ENCODE data around the gene RGS10.
"Not testable (repeated sequence)": the region's sequence is repeated elsewhere in the genome, so short reads cannot be mapped to it uniquely, and the experiment has no call there.

Gene RGS10

DNA sequence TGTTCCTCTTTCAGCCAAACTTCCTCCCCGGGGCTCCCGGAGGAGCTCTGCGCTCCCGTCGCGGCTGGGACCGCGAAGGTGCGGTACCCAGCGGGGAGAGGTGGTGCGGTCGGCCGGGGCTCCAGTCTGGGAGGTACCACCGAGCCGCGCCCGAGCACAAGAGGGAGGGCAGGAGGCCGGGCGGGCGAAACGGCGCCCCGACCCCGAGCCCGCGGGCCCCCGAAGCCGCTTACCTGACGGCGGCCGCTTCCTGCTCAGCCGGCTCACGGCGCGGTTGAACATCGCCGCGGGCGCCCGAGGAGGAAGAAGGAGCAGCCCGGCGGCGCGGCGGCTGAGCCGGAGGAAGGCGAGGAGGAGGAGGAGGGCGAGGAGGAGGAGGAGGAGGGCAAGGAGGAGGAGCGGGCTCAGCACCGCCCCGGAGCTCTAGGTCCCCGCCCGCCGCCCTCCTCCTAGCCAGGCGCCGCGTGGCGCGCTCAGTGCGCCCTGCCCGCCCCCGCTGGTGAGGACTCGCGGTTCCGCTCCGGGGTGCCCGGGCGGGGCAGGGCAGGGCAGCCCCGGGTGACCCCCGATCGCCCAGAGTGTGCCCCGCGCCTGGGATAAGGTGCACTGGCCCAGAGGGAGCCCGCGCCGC, at the start of gene RGS10:
Gene RGS10, minus strand, starts transcription at position 363 of the 631 bp plus-strand sequence. Its CDS starts 81 bp downstream, at position 282.
- in situ Hi-C loops (cut with MboI; ENCODE audit: low sequenced_read_pairs) = no loop called here

- in situ Hi-C loops (cut with MboI; ENCODE audit: low sequenced_read_pairs) = no loop called here
These were observed 45.6 kb upstream of the RGS10 start for GRCh38 chr10:119588071-119588470.

DNA sequence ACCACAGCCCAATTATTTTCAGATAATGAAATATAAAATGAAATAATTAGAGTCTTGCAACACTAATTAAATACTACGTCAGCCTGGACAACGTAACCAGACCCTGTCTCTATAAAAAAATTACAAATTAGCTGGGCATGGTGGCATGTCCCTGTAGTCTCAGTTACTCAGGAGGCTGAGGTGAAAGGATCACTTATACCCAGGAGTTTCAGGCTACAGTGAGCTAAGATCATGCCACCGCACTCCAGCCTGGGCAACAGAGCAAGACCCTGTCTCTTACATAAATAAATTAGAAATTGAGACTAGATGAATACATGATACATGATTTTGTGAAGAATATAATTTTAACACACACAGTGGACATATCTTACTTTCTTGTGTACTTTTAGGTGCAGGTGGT, 35.8 kb upstream of the RGS10 start:
- in situ Hi-C loops (cut with MboI; ENCODE audit: low sequenced_read_pairs) = no loop called here

DNA sequence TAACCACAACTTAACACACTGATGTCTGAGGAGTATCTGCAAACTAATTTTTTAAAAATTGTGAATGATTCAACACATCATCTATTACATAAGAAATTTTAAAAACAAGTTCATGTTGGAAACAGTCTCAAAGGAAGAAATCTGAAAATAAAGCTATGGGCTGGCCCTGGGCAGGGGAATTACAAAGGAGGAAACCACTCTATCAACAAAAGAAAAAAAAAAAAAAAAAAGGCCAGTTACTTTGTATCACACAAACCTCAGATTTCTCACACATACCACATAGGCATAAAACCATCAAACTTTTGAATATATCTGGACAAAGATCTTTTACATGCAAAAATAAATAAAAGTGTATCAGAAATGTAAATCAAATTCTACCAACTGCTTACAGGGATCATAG, 33.5 kb upstream of the RGS10 start:
- in situ Hi-C loops (cut with MboI; ENCODE audit: low sequenced_read_pairs) = no loop called here

- in situ Hi-C loops (cut with MboI; ENCODE audit: low sequenced_read_pairs) = no loop called here
These were observed 33.0 kb upstream of the RGS10 start for GRCh38 chr10:119575506-119575905.

- in situ Hi-C loops (cut with MboI; ENCODE audit: low sequenced_read_pairs) = no loop called here
These were observed 25.5 kb upstream of the RGS10 start for GRCh38 chr10:119567978-119568377.

- in situ Hi-C loops (cut with MboI; ENCODE audit: low sequenced_read_pairs) = no loop called here
These were observed 19.6 kb upstream of the RGS10 start for GRCh38 chr10:119562097-119562496.

DNA sequence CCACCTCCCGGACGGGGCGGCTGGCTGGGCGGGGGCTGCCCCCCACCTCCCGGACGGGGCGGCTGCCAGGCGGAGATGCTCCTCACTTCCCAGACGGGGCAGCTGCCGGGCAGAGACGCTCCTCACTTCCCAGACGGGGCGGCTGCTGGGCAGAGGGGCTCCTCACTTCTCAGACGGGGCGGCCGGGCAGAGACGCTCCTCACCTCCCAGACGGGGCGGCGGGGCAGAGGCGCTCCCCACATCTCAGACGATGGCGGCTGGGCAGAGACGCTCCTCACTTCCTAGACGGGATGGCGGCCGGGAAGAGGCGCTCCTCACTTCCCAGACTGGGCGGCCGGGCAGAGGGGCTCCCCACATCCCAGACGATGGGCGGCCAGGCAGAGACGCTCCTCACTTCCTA, 17.0 kb upstream of the RGS10 start:
- in situ Hi-C loops (cut with MboI; ENCODE audit: low sequenced_read_pairs) = not testable (repeated sequence)

DNA sequence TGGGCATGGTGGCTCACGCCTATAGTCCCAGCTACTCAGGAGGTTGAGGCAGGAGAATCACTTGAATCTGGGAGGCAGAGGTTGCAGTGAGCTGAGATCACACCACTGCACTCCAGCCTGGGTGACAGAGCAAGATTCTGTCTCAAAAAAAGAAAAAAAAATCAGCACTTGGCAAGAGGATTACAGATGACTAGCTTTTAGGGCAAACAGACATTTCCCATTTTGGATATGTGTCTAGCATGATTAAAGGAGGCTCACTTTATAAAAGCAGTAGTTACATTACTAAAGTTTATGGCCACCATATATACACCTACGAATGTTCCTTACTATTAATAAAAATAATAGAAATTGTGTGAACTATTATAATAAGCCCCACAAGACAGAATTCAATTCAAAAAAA, 13.6 kb upstream of the RGS10 start:
- in situ Hi-C loops (cut with MboI; ENCODE audit: low sequenced_read_pairs) = not testable (repeated sequence)

- in situ Hi-C loops (cut with MboI; ENCODE audit: low sequenced_read_pairs) = no loop called here
These were observed 12.8 kb upstream of the RGS10 start for GRCh38 chr10:119555178-119555784.

GRCh38 chr10:119550827-119551226, 8.3 kb upstream of the RGS10 start:
- in situ Hi-C loops (cut with MboI; ENCODE audit: low sequenced_read_pairs) = no loop called here

DNA sequence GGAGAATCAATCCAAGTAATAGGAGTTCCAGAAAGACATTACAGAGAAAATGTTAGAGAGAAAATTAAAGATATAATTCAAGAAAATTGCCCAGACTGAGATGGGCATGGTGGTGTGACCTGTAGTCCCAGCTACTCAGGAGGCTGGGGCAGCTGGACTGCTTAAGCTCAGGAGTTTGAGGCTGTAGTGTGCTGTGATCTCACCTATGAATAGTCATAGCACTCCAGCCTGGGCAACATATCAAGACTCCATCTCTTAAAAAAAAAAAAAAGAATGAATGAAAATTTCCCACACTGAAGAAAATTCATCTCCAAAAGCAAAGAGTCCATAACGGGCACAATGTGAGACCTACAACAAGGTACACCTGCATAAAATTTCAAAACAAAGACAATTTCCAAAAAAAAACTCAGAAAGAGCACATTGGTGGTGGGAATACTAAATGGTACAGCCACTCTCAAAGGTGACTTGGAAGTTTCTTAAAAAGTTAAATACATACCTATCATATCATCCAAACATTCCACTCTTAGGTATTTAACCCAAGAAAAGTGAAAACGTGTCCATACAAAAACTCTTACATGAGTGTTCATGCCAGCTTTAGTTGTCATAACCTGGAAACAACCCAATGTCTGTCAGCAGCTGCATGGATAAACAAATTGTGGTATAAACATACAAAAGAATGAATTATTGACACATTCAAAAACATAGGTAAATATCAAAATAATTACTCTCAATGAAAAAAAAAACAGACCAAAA, 6.9 kb upstream of the RGS10 start:
- in situ Hi-C loops (cut with MboI; ENCODE audit: low sequenced_read_pairs) = no loop called here

DNA sequence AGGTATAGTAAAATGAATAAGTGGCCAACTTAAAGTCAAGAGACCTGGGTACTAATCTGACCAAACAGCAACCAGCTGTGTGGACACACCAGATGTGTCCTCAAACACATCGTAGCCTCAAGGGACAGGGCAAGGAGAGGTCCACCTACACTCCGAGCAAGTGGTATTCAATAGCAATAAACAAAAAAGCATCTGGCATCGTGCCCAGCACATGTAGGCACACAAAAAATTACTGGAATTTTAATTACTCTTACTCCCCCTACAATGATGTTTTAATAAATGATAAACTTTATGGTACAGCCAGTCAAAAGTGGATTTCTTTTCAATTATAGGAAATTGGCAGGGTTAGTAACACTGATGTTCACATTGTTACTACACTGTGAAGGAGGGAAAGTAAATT, 3.5 kb upstream of the RGS10 start:
- in situ Hi-C loops (cut with MboI; ENCODE audit: low sequenced_read_pairs) = no loop called here

GRCh38 chr10:119545310-119545709, 2.8 kb upstream of the RGS10 start:
- in situ Hi-C loops (cut with MboI; ENCODE audit: low sequenced_read_pairs) = no loop called here

DNA sequence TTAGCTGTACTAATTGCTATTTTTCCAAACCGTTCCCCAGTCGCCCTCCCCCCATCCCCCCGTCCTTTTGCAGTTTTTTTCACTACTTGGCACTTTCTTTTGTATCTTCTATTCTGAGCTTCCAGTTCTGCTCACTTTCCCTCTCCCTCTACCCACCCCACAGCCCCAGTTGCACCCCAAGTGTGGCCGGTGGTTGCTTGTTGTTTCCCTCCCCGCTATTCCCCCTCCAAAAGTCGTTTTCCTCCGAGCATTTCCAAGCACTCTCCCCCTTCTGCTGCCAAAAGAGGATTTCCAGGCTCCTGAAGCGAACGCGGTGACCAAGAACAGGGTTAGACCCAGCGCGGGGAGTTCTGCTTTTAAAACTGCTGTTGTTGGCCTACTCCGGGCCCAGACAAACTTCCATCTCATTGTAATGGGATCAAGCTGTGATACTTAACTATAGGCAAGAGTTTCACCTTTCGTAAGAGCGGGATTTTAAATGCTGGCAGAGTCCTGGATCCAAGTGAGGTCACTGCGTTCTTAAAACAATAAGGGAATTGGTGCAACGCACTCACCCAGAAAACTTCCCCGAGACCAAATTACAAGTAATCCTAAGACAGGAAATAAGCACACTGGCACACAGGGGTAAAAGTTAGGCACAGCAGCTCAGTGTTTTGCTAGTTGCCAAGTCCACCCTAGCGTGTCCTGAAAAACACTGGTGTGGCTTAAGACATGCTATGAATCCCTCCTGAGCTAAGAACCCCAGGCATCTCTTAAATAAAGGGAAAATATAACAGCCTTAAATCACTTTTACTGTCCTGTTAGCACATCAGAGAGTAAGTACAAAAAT, 1.5 kb upstream of the RGS10 start:
- in situ Hi-C loops (cut with MboI; ENCODE audit: low sequenced_read_pairs) = no loop called here

DNA sequence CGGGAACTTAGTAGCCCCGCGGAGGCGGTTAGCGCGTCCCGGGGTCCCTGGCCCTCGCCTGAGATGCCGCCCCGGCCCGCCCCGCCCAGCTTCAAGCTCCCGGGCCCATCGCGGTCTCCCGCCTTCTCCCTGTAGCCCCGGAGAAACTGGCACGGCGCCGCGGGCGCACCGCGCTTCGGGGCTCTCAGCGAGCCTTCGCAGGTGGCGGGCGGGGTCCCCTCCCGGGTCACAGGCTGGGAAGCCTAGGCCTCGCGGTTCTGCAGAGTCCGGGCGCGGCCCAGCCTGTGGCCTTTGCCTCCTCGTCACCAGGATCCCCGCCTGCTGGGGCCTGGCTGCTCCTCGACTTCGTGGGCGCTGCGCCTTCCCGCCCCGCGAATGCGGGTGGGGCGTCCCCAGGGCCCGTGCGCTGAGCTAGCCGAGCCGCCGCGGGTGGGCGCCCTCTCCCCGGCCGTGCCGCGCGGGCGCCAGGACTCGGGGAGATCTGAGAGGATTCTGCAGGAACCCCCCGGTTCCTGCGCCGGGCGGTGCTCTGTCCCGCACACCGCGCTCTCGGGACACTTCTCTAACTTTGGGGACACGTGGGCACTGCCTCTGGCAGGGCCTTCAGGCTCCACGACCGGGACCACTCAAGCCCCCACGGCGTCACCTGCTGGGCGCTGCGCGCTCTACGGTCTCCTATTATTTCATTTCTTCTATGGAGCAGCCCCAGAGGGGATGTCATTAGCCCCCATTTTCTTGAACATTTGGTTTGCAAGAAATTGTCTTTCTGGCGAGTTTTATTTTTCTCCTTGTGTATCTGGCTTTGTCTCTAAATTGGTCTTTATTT, 682 bp upstream of the RGS10 start:
- in situ Hi-C loops (cut with MboI; ENCODE audit: low sequenced_read_pairs) = no loop called here

DNA sequence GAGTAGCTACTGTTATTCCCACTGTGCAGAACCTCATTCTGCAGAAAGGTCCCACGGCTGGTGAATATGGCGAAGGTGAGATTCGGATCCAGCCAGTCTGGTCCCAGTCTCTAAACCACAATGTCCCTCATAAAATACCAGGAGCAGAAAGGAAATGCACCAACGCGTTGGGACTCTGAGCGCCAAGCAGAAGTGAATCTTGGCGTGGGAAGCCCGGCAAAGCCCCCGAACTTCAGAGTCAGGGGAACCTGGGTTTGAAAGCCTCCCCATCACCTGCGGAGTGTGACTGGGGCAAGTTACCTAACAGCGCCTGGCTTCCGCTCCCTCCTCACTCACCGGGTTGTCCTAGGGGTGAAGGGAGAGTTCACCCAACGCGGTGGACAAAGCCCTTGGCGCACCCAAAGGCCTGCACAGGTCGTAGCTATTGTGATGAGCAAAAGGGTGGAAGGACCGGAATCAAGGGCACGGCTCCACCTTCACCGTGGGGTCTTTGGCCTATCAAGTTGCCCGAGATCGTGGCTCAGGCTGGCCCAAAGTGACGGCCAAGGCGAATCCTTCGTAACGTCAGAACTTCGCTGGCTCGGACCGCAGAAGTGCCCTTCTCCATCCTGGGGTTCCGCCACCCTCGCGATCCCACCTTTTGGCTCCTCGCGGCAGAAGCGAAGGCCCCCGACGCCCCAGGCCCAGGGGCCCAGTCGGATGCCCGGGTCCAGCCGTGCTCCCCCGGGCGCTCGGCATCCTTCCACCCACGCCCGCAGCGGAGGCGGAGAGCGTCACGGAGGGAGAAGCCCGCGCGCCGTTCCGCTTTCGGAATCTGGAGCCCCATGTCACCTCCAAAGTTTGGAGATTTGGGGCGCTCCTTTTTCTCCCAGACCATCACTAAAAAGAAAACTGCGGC, 811 bp downstream of the RGS10 start:
- in situ Hi-C loops (cut with MboI; ENCODE audit: low sequenced_read_pairs) = no loop called here

DNA sequence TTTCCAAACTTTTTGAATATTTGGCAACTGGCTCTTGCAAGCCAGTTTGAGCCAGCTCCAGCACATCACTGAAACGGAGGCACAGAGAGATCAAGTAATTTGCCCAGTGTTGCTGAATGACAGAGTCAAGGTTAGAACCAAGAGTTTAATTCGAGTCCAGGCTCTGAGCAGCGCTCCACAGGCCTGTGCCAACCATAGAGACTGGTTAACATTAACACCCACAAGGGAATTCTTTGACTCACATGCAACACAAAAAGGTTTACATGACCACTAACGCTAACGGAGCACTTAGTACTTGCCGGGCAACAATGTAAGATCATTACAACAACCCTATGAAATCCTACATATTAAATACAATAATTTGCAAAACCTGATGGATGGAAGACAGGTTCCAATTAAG, 1.5 kb downstream of the RGS10 start:
- in situ Hi-C loops (cut with MboI; ENCODE audit: low sequenced_read_pairs) = no loop called here

- in situ Hi-C loops (cut with MboI; ENCODE audit: low sequenced_read_pairs) = no loop called here
These were observed 2.5 kb downstream of the RGS10 start for GRCh38 chr10:119540038-119540437.

Measured in hTERT RPE-1 (cell line).